DOHH2 (cell line): ENCODE results near the gene NOTCH1.

Experiments
- H3F3A ChIP-seq: fragments of 200-600 bp; sonication (generic), shearing (Covaris generic); 2 replicates; pipeline ENCODE4 v1.6.0; 2016; ENCODE audit warnings: antibody characterized with exemption, mild to moderate bottlenecking; ENCODE audit not compliant: control insufficient read depth, insufficient read depth
- H3K27ac ChIP-seq: fragments of 200-600 bp; sonication (generic); 2 replicates; pipeline ENCODE4 v1.5.1; 2014; ENCODE audit warnings: low read depth, mild to moderate bottlenecking, low read length, moderate library complexity
- H3K27me3 ChIP-seq: fragments of 200-600 bp; sonication (generic); 2 replicates; pipeline ENCODE4 v1.6.1; 2014; ENCODE audit warnings: mild to moderate bottlenecking, low read length, mixed read lengths; ENCODE audit not compliant: control insufficient read depth
- H3K36me3 ChIP-seq: fragments of 200-600 bp; sonication (generic); 2 replicates; pipeline ENCODE4 v1.6.1; 2014; ENCODE audit warnings: mild to moderate bottlenecking, low read length, moderate library complexity, mixed read lengths; ENCODE audit not compliant: control insufficient read depth
- H3K4me1 ChIP-seq: fragments of 200-600 bp; sonication (generic); 2 replicates; pipeline ENCODE4 v1.6.1; 2014; ENCODE audit warnings: mild to moderate bottlenecking, low read length, mixed read lengths; ENCODE audit not compliant: control insufficient read depth
- H3K4me2 ChIP-seq: fragments of 200-600 bp; sonication (generic); 2 replicates; pipeline ENCODE4 v1.6.0; 2014; ENCODE audit warnings: mild to moderate bottlenecking, low read length, moderate library complexity
- H3K4me3 ChIP-seq: fragments of 200-600 bp; sonication (generic); 2 replicates; pipeline ENCODE4 v1.5.1; 2014; ENCODE audit warnings: mild to moderate bottlenecking, low read length, mixed read lengths
- H3K79me2 ChIP-seq: fragments of 200-600 bp; sonication (generic); 2 replicates; pipeline ENCODE4 v1.6.1; 2014; ENCODE audit warnings: mild to moderate bottlenecking, low read length, mixed read lengths; ENCODE audit not compliant: control insufficient read depth
- H3K9me2 ChIP-seq: fragments of 200-600 bp; sonication (generic); replicated peaks from 2 replicates; pipeline ENCODE4 v1.6.1; 2014; ENCODE audit warnings: mild to moderate bottlenecking, low read length, mixed read lengths; ENCODE audit not compliant: control insufficient read depth
- H3K9me3 ChIP-seq: fragments of 200-600 bp; sonication (generic); 2 replicates; pipeline ENCODE4 v1.6.1; 2014; ENCODE audit warnings: antibody characterized with exemption, low read length, mixed read lengths; ENCODE audit not compliant: control insufficient read depth, insufficient read depth
- H4K20me1 ChIP-seq: fragments of 200-600 bp; sonication (generic); 2 replicates; pipeline ENCODE4 v1.6.0; 2014; ENCODE audit warnings: low read depth, mild to moderate bottlenecking, antibody characterized with exemption, low read length, moderate library complexity; ENCODE audit not compliant: control insufficient read depth, insufficient read depth
- EZH2phosphoT487 ChIP-seq: fragments of 200-600 bp; sonication (generic); IDR thresholded peaks from 2 replicates; pipeline ENCODE4 v1.6.1; 2017; ENCODE audit warnings: borderline replicate concordance, mild to moderate bottlenecking, antibody characterized with exemption, low read length, moderate library complexity, mixed read lengths
- TF ChIP-seq, protein P1 (sequence below): fragments of 200-600 bp; sonication (generic); IDR thresholded peaks from one replicate; pipeline ENCODE4 v1.5.1; 2014; ENCODE audit warnings: antibody characterized with exemption, mild to moderate bottlenecking, low read depth, low read length; ENCODE audit not compliant: poor library complexity, severe bottlenecking

NOTCH1 gene

DNA sequence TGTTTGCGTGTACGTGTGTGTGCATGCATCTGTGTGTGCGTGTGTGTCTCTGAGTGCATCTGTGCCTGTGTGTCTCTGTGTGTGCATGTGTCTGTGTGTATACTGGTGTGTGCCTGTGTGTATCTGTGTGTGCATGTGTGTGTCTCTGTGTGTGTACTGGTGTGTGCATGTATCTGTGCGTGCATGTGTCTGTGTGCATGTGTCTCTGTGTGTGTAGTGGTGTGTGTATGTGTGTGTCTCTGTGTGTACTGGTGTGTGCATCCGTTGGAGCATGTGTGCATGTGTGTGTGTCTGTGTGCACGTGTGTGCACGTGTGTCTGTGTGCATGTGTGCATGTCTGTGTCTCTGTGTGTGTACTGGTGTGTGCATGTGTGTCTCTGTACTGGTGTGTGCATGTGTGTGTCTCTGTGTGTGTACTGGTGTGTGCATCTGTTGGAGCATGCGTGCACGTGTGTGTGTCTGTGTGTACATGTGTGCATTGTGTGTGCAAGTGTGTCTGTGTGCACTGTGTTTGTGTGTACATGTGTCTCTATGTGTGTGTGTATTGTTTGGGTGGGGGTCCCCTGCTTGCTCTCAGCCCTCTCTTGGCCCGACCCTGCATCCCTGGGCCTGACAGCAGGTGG is 23.8 kb upstream of the NOTCH1 start:
- Histone ChIP-seq H4K20me1 (no peaks in the 10 kb centered on the region), H3K9me2 (no peaks in the 10 kb centered on the region), H3K36me3 (no peaks in the 10 kb centered on the region), H3K9me3 (no peaks in the 10 kb centered on the region), H3K79me2 (no peaks in the 10 kb centered on the region), H3K4me2 (no peak overlapping the region), H3K27me3 (peaks cover 13% of the 10 kb centered on the region), H3K4me1 (no peaks in the 10 kb centered on the region), H3K4me3 (no peak overlapping the region), H3K27ac (no peak overlapping the region), H3F3A (no peaks in the 10 kb centered on the region)
- no peak for TF ChIP-seq EZH2phosphoT487
- TF ChIP-seq, protein P1, sequence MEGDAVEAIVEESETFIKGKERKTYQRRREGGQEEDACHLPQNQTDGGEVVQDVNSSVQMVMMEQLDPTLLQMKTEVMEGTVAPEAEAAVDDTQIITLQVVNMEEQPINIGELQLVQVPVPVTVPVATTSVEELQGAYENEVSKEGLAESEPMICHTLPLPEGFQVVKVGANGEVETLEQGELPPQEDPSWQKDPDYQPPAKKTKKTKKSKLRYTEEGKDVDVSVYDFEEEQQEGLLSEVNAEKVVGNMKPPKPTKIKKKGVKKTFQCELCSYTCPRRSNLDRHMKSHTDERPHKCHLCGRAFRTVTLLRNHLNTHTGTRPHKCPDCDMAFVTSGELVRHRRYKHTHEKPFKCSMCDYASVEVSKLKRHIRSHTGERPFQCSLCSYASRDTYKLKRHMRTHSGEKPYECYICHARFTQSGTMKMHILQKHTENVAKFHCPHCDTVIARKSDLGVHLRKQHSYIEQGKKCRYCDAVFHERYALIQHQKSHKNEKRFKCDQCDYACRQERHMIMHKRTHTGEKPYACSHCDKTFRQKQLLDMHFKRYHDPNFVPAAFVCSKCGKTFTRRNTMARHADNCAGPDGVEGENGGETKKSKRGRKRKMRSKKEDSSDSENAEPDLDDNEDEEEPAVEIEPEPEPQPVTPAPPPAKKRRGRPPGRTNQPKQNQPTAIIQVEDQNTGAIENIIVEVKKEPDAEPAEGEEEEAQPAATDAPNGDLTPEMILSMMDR: no peak

DNA sequence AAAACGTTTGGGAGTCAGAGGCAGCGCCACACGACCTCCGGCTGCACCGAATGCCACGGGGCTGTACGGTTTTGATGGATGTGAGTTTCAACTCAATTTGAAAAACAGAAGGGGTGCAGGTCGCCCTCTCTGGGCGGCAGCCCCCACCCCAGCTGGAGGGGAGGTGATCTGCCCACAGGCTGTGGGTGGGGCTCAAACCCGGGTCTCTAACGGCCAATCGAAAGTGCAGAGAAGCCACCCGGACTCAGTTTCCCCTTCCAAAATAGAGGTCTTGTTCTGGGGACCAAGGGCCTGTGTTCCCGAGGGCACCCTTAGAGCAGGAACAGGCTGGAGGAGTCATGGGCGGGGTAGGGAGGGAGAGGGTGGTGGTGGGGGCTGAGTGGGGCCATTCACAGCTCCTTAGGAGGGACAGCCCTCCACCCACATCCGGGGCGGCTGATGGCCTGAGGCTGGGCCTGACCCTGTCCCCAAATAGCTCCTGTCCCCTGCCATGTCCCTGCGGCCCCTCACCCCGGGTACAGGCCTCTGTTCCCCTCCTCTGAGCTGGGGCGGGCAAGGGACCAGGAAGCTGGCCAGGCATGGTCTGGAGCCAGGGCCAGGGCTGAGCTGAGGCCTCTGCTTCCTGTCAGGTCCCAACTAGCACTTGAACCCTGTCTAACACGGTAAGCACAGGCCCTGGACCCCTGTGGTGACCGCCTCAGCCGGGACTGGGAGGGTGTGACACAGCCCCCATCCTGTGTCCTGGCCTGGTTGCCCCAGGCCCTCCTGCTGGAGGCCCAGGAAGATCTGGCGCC is 22.6 kb upstream of the NOTCH1 start:
- H3K36me3 ChIP-seq: no peaks in the 10 kb centered on the region
- H3K9me3 ChIP-seq: no peaks in the 10 kb centered on the region
- no peaks in the 10 kb centered on the region for H3K9me2 ChIP-seq
- no peak overlapping the region for H3K4me2 ChIP-seq
- no peaks in the 10 kb centered on the region for H3K79me2 ChIP-seq
- no peaks in the 10 kb centered on the region for H3K4me1 ChIP-seq
- H4K20me1 ChIP-seq: no peaks in the 10 kb centered on the region
- no peak for TF ChIP-seq EZH2phosphoT487
- TF ChIP-seq, protein P1: no peak
- no peaks in the 10 kb centered on the region for H3F3A ChIP-seq
- H3K27ac ChIP-seq: no peak overlapping the region
- H3K4me3 ChIP-seq: no peak overlapping the region
- peaks cover 22% of the 10 kb centered on the region for H3K27me3 ChIP-seq

DNA sequence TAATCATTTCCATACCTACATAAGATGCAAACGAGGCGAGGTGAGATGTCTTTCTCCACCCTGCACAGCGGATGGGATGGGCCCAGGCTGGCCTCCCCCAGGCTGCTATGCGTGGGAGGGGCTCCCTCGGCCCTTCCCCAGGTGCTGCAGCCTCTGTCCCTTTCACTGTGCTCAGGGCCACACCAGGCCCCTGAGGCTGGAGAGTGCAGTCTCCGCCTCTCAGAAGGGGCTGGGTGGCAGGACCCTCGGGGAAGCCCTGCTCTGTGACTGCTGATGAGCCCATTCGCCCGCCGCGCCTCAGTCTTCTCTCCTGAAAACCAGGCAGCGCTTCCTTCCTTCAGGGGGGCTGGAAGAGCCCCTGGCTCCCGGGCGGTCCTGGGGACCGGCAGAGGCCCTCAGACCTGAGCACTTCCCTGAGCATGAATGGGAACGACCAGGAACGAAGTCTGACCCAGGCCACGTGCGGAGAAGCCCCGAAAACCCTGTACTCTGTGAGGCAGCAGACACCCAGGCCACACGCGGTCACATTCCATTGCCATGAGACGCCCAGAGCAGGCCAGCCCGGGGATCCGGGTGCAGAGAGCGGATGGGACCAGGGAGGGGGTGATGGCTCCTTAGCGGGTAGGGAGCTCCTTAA is 21.9 kb upstream of the NOTCH1 start:
- H4K20me1 ChIP-seq: no peaks in the 10 kb centered on the region
- no peak for TF ChIP-seq EZH2phosphoT487
- TF ChIP-seq, protein P1: no peak
- no peaks in the 10 kb centered on the region for H3F3A ChIP-seq
- no peaks in the 10 kb centered on the region for H3K9me3 ChIP-seq
- H3K27me3 ChIP-seq: peaks cover 27% of the 10 kb centered on the region
- H3K4me2 ChIP-seq: no peak overlapping the region
- H3K4me3 ChIP-seq: no peak overlapping the region
- H3K9me2 ChIP-seq: no peaks in the 10 kb centered on the region
- no peaks in the 10 kb centered on the region for H3K79me2 ChIP-seq
- H3K4me1 ChIP-seq: no peaks in the 10 kb centered on the region
- no peak overlapping the region for H3K27ac ChIP-seq
- H3K36me3 ChIP-seq: no peaks in the 10 kb centered on the region
